Measurements from ENCODE around the gene SCAF11. TPM values are rescaled to one million over a fixed set of nuclear protein-coding genes. Genes with fewer than 3 reads are reported as not detected.

Gene SCAF11
- total and polyA plus RNA-seq, 10 of the 15 experiments (the other 5 are each of a cell fraction or from before 2014, with no cell fraction given), result 42.0 to 153 (median 100) TPM

- no TSS peak for BruUV-seq (replicated peaks)
- Histone ChIP-seq H3K27ac (ENCODE audit: control insufficient read depth, insufficient read depth) (no peak overlapping the region), H3K9ac (ENCODE audit: control insufficient read depth, insufficient read depth, low read length) (no peak overlapping the region), H3K9me3 (replicated peaks; ENCODE audit: control insufficient read depth, insufficient read depth, low read length) (peaks cover 4% of the 10 kb centered on the region), H3K4me3 (no peak overlapping the region), H3K79me2 (ENCODE audit: control insufficient read depth, insufficient read depth, low read length) (peaks cover 99% of the 10 kb centered on the region), H3K4me1 (ENCODE audit: control insufficient read depth, insufficient read depth, low read length) (peaks cover 16% of the 10 kb centered on the region; the same call in 1 of the 2 replicates), H3K27me3 (replicated peaks in 1 of 2; ENCODE audit: control insufficient read depth in 2 of 2, insufficient read depth in 2 of 2, low read length in 1 of 2) (no peaks in the 10 kb centered on the region), H3K4me2 (ENCODE audit: control insufficient read depth, insufficient read depth) (peak overlapping the region; percentile 14), H2AFZ (ENCODE audit: control insufficient read depth, low read depth, low read length) (no peak overlapping the region), H4K20me1 (ENCODE audit: control insufficient read depth, insufficient read depth) (no peaks in the 10 kb centered on the region; the same call in 1 of the 2 replicates), H3K36me3 (ENCODE audit: control insufficient read depth in 2 of 2, insufficient read depth in 2 of 2, low read length in 1 of 2) (peaks cover 0 to 6% of the 10 kb centered on the region in 2 experiments; a peak in 1 of 4 replicates)
- FAIRE-seq (no peak), ATAC-seq (no peak), DNase-seq (ENCODE audit: low read depth, low spot score) (no peak)
- in situ Hi-C loops (cut with MboI) (loop anchor here (10.0 kb wide), 2 partner anchors 234 to 404 kb away; no protein-coding TSS in a partner anchor), intact Hi-C loops (cut with micrococcal nuclease; ENCODE audit: unreplicated experiment) (no loop called here)
- ChIA-PET SMC1A (ENCODE audit: uncharacterized antibody, unreplicated experiment) (interaction anchor here (0.6 kb wide), 1 partner anchor 319 kb away, joined by 3 read pairs; no protein-coding TSS in a partner anchor), POLR2A (no interaction called here), RAD21 (ENCODE audit: unreplicated experiment) (interaction anchor here (0.6 kb wide), 1 partner anchor 997 kb away, joined by 5 read pairs; no protein-coding TSS in a partner anchor), CTCF (no interaction called here)
- 61% methylated on average over 1 of the region's 1 CpG for WGBS (ENCODE audit: insufficient coverage, insufficient replicate concordance, low lambda C conversion rate, missing lambda C conversion rate)
- TF ChIP-seq SMARCA5 (IDR thresholded peaks at IDR 0.05), result no peak
- no peak for TF ChIP-seq RUNX3 (IDR thresholded peaks at IDR 0.05; ENCODE audit: low read length)
- TF ChIP-seq NFYB (IDR thresholded peaks at IDR 0.05; ENCODE audit: insufficient read depth, low read depth, low read length), result no peak
- TF ChIP-seq STAT1 (conservative IDR thresholded peaks at IDR 0.05), result no peak
- no peak for TF ChIP-seq SIN3A (IDR thresholded peaks at IDR 0.05; ENCODE audit: low read depth, low read length)
- no peak for TF ChIP-seq TCF12 (IDR thresholded peaks at IDR 0.05; ENCODE audit: low read depth, low read length)
These were observed 9.8 kb downstream of the SCAF11 start for GRCh38 chr12:45980540-45980939.

GRCh38 chr12:45978108-45978507 lies 12.3 kb downstream of the SCAF11 start:
- Histone ChIP-seq H3K4me3 (peak overlapping the region; percentile 23; the same call in 1 of the 2 replicates), H3K27ac (ENCODE audit: control insufficient read depth, insufficient read depth) (no peak overlapping the region), H3K36me3 (ENCODE audit: control insufficient read depth in 2 of 2, insufficient read depth in 2 of 2, low read length in 1 of 2) (peaks cover 3 to 10% of the 10 kb centered on the region in 2 experiments; a peak in 3 of 4 replicates), H3K4me1 (ENCODE audit: control insufficient read depth, insufficient read depth, low read length) (peaks cover 3% of the 10 kb centered on the region; the same call in 1 of the 2 replicates), H3K4me2 (ENCODE audit: control insufficient read depth, insufficient read depth) (no peak overlapping the region), H3K9ac (ENCODE audit: control insufficient read depth, insufficient read depth, low read length) (no peak overlapping the region), H4K20me1 (ENCODE audit: control insufficient read depth, insufficient read depth) (no peaks in the 10 kb centered on the region; the same call in 1 of the 2 replicates), H3K27me3 (replicated peaks in 1 of 2; ENCODE audit: control insufficient read depth in 2 of 2, insufficient read depth in 2 of 2, low read length in 1 of 2) (no peaks in the 10 kb centered on the region), H2AFZ (ENCODE audit: control insufficient read depth, low read depth, low read length) (no peak overlapping the region), H3K79me2 (ENCODE audit: control insufficient read depth, insufficient read depth, low read length) (peaks cover 99% of the 10 kb centered on the region), H3K9me3 (replicated peaks; ENCODE audit: control insufficient read depth, insufficient read depth, low read length) (no peaks in the 10 kb centered on the region)
- WGBS (ENCODE audit: insufficient coverage, insufficient replicate concordance, low lambda C conversion rate, missing lambda C conversion rate), result 57% methylated on average over 2 of the region's 2 CpGs
- FAIRE-seq, result no peak
- in situ Hi-C loops (cut with MboI) (no loop called here), intact Hi-C loops (cut with micrococcal nuclease; ENCODE audit: unreplicated experiment) (no loop called here)
- BruUV-seq (replicated peaks), result no TSS peak
- DNase-seq (ENCODE audit: low read depth, low spot score), result no peak
- ChIA-PET SMC1A (ENCODE audit: uncharacterized antibody, unreplicated experiment) (interaction anchor here (1.6 kb wide), 1 partner anchor 29 kb away, joined by 3 read pairs; no protein-coding TSS in a partner anchor), POLR2A (no interaction called here), CTCF (interaction anchor here (1.2 kb wide), 1 partner anchor 21 kb away, joined by 4 read pairs; no protein-coding TSS in a partner anchor), RAD21 (ENCODE audit: unreplicated experiment) (no interaction called here)
- no peak for TF ChIP-seq YBX1 (IDR thresholded peaks at IDR 0.05)
- no peak for TF ChIP-seq EZH2 (IDR thresholded peaks at IDR 0.05; ENCODE audit: borderline replicate concordance, control insufficient read depth, low read depth, low read length)
- no peak for TF ChIP-seq LARP7 (IDR thresholded peaks at IDR 0.05)
- no peak for TF ChIP-seq NFYA (IDR thresholded peaks at IDR 0.05; ENCODE audit: borderline replicate concordance, low read depth, low read length)
- TF ChIP-seq ASH2L (IDR thresholded peaks at IDR 0.05; ENCODE audit: borderline replicate concordance, low read depth), result no peak
- no peak for TF ChIP-seq MEF2B (IDR thresholded peaks at IDR 0.05; ENCODE audit: partially characterized antibody, poor library complexity, severe bottlenecking)
- no peak for TF ChIP-seq MAX (IDR thresholded peaks at IDR 0.05; ENCODE audit: low read depth, low read length)
- TF ChIP-seq ZBED1 (IDR thresholded peaks at IDR 0.05; ENCODE audit: borderline replicate concordance), result no peak
- no peak for TF ChIP-seq GATAD2B (conservative IDR thresholded peaks at IDR 0.05; ENCODE audit: low read depth)
- no peak for TF ChIP-seq CEBPB (IDR thresholded peaks at IDR 0.05; ENCODE audit: borderline replicate concordance in 1 of 2, low read depth in 2 of 2, low read length in 2 of 2)
- no peak for TF ChIP-seq ELK1 (IDR thresholded peaks at IDR 0.05; ENCODE audit: low read depth, low read length)
- TF ChIP-seq MYB (IDR thresholded peaks at IDR 0.05; ENCODE audit: borderline replicate concordance, low read depth, low read length), result no peak
- no peak for TF ChIP-seq RCOR1 (conservative IDR thresholded peaks at IDR 0.05; ENCODE audit: low read depth, low read length)
- ATAC-seq, result no peak
